HCT116 (cell line): ENCODE results near the gene TMTC4.

ENCODE experiments used
- EZH2 ChIP-seq: fragments of 200-600 bp; sonication (generic); IDR thresholded peaks from 2 replicates; pipeline ENCODE4 v1.6.1; 2017; ENCODE audit warnings: antibody characterized with exemption, mixed run types
- MAX ChIP-seq: IDR thresholded peaks from 2 replicates; pipeline ENCODE4 v1.6.1; 2012
- POLR2AphosphoS5 ChIP-seq: IDR thresholded peaks from 2 replicates; pipeline ENCODE4 v1.6.1; 2011; ENCODE audit warnings: mild to moderate bottlenecking, low read depth, low read length, moderate library complexity
- TF ChIP-seq, protein P1 (sequence below), 3 experiments: fragments of 200-600 bp in 1 of 3; sonication (generic) in 1 of 3; IDR thresholded peaks in 2 of 3; conservative IDR thresholded peaks in 1 of 3; 2 replicates each; pipeline ENCODE4 v1.5.1; 2012 to 2017; ENCODE audit warnings: low read depth in 2 of 3, low read length in 2 of 3, antibody characterized with exemption in 1 of 3, borderline replicate concordance in 1 of 3, control low read depth in 1 of 3, mild to moderate bottlenecking in 1 of 3, mixed read lengths in 1 of 3, mixed run types in 1 of 3, moderate library complexity in 1 of 3; ENCODE audit not compliant: insufficient read depth in 1 of 3

DNA sequence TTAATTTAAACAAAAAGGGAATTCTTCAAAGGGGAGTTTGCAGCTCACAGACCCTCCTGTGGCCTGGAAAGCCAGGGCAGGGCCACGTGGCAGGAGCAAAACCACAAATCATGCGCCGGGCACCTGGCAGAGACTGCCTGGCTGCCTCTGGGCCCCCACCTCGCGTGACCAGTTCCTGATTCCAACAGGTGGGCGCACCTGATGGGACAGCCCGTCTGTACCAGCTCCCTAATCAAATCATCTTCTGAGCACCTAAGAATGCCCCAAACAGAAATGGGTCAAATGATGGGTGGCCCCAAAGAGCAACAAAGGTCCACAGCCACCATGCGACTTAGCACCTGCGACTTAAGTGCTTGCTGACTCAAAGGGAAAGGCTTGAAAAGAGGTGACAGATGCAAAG lies 9.2 kb downstream of the TMTC4 start:
- TF ChIP-seq POLR2AphosphoS5 (no peak), MAX (no peak), EZH2 (no peak)
- TF ChIP-seq, protein P1, sequence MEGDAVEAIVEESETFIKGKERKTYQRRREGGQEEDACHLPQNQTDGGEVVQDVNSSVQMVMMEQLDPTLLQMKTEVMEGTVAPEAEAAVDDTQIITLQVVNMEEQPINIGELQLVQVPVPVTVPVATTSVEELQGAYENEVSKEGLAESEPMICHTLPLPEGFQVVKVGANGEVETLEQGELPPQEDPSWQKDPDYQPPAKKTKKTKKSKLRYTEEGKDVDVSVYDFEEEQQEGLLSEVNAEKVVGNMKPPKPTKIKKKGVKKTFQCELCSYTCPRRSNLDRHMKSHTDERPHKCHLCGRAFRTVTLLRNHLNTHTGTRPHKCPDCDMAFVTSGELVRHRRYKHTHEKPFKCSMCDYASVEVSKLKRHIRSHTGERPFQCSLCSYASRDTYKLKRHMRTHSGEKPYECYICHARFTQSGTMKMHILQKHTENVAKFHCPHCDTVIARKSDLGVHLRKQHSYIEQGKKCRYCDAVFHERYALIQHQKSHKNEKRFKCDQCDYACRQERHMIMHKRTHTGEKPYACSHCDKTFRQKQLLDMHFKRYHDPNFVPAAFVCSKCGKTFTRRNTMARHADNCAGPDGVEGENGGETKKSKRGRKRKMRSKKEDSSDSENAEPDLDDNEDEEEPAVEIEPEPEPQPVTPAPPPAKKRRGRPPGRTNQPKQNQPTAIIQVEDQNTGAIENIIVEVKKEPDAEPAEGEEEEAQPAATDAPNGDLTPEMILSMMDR (IDR thresholded peaks at IDR 0.05 in 2 of 3, conservative IDR thresholded peaks at IDR 0.05 in 1 of 3; ENCODE audit: borderline replicate concordance in 1 of 3, insufficient read depth in 1 of 3, low read depth in 2 of 3, low read length in 2 of 3), result no peak
